Fibroblast of skin of right biceps (primary cell): Measurements from ENCODE around the gene RANBP17.
"Not testable (repeated sequence)": the region's sequence is repeated elsewhere in the genome, so short reads cannot be mapped to it uniquely, and the experiment has no call there.

Experiments
- DNase-seq: peaks from one replicate; pipeline ENCODE4 v3.0.0-alpha.2; 2013

RANBP17 gene

DNA sequence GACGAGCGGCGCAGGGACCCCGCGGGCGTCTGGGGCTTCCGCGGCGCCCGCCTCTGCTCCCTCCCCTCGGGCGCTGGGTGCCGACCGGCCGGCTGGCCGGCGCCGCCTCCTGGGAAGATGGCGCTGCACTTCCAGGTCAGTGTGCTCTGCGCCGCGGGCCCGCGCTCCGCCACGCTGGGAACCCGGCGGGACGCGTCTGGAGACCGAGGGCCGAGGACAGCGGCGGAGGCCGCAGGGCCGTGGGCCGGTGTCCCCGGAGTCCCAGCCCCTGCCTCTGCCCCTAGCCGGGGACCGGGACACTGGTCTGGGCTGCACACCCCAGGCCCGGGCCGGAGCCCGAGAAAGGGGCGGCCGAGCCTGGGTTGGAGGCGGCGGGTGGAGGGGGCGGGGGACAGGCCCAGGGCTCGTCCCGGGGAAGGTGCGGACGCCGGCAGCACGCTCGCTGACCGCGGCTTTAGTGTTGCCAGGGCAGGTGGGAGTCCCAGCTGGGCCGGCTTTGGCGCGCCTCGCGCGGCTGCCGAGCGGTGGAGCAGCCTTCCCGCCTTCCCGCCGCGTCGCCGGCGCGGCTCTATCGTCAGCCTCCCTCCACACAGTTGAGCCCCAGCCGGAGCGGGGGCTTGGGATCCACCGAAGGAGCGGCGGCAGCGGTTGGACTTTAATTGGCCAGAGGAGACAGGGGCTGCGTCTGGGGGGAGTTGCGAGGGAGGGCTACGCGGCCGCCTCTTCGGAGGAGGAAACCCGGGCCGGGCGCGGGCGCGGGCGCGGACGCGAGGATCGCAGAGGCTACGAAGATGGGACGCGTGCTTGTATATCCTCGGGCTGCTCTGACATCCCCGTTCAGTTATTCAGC is at the start of gene RANBP17:
RANBP17 (plus strand) TSS at position 102 of the 850 bp plus-strand sequence.
- peak; percentile 84 for DNase-seq

DNA sequence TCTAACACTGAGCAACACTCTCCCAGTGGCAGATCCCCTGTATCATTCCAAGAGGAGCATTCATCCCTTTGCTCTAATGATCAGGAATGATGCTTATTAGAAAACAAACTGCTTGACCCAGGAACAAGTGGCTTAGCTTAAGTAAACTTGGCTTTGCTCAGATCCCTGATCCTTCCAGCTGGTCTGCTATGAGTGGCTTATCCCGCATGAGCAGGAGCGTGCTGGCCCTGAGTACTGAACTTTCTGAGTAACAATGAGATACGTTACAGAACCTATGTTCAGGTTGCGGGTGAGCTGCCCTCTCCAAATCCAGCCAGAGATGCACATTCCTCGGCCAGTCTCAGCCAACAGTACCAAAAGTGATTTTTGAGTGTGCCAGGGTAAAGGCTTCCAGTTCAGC is 48.6 kb upstream of the RANBP17 start:
- DNase-seq: no peak

DNA sequence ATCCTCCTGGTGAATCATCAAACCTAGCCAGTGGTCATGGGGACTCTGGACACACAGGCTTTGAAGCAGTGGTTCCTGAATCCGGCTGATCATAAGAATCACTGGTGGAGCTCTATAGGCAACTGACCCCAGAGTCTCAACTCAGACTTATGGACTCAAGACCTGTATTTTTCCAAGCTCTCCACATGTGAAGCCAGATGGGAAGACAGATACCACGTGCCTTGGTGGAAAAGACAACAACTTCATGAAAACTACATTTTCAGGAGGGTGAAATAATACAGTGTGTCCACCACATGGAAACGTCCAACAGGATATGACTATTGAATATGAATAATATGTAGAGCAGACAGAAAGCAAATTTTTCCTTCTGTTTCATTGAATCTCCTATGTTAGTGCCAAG is 44.6 kb upstream of the RANBP17 start:
- DNase-seq: no peak

DNA sequence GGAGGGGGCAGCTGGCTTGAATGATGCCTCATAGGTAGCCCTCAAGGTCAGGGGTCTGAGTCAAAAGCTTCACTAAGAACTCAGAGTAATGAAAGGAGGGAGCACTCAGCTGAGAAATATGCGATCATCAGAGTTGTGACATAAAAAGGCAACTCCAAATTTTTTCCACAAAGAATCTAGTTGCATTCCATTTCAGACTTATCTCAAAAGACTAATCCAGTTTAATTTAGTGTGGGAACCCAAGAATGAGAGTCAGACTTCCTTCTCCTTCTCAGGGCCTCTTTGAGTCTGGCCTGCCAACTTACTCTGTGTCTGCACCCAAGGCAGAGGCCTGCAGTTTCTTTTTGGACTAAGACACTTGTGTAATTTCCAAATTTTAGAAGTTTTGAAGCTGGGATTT is 43.6 kb upstream of the RANBP17 start:
- peak; percentile 63 for DNase-seq

DNA sequence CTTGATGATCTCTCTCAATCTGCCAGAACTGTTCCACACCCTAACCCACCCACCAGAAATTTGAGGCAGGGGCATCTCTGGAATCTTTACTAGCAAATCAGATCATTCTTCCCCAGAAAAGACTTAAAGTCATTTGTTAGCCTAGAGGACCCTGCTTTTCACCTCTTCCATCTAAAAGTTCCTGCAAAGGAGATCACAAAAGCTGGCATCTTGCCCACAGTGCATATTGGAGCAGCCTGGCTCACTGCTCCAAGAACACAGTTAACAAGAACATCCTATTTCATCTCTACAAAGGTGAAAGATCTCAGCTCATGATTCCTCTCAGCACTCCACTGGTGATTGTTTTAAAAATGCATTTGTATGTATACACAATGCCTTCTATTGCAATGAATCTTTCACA is 42.0 kb upstream of the RANBP17 start:
- no peak for DNase-seq

DNA sequence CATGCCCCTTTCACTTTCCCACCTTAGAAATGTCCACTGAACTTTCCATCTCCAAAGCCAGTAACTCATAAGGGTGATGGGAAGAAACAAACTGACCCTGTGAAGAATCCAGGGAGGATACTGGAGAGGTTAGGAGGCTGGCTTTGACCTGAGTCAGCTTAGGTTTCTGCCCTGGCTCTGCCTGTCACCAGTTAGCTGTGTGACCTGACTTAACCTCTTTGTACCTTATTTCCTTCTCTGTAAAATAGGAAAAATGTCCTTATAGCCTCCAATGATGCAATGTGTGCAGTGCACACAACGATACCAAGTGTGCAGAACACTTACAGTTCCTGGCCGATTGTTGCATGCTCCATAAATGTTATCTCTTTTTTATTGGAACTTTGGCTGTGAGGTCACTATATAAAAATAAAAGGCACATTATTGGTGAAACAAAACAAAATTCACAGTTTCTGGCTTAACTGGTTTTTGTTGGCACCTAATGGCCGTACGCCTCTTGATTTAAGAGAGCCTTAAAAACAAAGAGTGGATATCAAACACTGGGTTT is 40.5 kb upstream of the RANBP17 start:
- DNase-seq: no peak

DNA sequence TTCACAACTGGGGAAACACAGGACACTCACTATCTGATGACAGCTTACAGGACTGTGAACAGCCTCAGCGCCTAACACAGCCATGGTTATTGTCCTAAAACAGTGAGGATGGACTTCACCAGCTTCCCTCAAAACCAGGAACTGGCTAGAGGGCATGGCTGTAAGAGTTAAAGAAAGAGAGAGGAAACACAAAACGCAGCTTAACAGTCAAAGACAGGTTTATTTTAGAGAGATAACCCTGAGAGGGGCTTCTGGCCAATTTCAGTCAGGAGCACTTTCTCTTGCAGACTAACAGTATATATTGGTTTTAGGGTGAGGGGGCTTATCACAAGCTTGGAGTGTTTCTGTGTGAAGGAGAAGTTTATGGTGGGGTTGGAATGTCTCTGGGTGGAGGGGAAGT is 35.7 kb upstream of the RANBP17 start:
- no peak for DNase-seq

DNA sequence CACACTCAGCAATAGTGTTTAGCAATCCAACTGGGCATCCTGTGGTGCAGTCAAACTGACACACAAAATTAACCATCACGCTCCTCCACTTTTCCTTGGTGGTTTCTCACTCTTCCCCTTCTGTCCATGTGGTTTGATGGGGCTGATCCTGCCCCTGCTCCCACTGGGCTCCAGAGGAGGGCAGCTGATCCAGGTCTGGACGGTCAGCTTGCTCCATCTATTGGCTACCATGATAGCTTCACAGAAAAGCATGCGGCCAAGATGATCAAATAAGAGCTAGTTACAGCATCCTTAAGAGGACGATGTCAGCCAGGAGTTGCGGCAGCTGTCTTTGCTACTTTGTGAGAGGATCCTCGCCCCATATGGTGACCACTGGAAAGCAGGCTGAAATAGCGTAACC is 29.6 kb upstream of the RANBP17 start:
- DNase-seq: no peak

DNA sequence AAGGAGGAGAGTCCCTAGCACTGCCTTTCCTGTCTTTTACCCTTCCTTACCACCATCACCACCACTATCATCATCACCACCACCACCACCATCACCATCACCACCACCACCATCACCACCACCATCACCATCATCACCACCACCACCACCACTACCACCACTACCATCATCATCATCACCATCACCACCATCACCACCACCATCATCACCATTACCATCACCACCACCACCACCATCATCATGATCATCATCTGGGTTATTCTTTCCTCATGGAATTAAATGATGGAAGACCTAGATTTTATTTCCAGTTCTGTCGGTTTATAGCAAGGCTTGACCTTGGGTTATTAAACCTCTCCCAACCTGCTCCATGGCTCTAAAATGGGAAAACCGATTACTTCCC is 27.8 kb upstream of the RANBP17 start:
- DNase-seq: not testable (repeated sequence)

DNA sequence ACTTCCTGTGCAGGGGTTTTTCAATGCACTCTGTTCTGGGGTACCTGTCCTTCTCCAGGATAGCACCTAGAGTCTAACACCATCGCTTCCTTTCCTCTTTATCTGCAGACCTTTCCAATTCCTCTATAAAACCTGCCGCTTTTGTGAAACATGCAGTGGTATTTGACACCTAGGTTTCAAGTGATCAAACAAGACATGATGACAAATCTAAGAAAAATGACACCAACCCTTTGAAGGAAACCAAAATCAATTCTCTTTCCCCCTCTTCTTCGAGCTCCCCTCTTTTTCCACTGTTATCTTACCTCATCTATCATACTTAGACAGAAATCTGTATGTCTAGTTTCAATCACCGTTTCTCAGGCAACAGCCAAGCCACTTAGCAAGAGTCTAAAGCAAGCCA is 25.6 kb upstream of the RANBP17 start:
- no peak for DNase-seq

DNA sequence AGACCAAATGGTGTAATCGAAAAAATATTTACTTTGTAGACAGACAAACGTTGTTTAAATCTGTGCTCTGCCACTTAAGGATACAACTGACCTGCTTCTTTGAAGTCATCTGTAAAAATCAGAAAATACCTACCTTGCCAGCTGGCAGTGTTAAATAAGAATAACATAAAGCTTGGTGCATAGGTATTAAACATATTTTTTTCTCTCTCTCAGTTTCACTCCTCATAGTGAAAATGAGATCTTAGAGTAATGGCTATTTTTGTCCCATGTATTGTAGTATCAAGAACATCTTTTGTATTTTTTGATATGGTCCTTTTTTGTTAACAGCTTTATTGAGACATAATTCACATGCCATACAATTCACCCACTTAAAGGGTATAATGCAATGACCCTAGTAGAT is 17.9 kb upstream of the RANBP17 start:
- no peak for DNase-seq

DNA sequence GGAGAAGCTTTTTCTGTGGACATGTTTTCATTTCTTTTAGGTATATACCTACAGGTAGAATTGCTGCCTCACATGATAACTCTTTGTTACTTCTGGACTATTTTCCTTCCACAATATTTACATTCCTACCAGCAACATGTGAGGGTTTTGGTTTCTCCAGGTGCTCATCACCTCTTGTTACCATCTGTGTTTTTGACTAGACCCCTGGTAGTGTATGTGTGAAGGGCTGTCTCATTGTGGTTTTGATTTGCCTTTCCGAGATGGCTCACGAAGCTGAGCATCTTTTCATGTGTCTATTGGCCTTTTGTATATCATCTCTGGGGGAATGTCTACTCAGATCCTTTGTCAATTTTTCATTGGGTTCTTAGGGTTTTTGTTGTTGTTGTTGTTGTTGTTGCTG is 17.2 kb upstream of the RANBP17 start:
- DNase-seq: no peak

DNA sequence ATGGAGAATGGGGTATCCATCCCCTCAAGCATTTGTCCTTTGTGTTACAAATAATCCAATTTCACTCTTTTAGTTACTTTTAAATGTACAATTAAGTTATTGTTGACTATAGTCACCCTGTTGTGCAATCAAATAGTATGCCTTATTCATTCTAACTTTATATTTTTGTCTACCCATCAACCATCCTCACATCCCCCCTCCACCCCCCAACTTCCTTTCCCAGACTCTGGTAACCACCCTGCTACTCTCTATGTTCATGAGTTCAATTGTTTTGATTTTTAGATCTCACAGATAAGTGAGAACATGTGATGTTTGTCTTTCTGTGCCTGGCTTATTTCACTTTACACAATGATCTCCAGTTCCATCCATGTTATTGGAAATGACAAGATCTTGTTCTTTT is 15.4 kb upstream of the RANBP17 start:
- DNase-seq: no peak

DNA sequence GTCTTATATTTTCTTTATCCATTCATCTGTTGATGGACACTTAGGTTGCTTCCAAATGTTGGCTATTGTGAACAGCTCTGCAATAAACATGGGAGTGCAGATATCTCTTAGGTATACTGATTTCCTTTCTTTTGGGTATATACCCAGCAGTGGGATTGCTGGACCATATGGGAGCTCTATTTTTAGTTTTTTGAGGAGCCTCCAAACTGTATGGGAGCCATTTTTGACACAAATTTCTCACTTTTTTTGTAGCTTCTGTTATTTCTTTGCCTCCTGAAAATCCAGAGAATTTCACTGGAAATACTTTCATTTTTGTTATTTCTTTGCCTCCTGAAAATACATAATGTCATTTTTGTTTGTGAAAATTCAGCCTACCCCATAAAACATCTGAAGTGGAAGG is 15.0 kb upstream of the RANBP17 start:
- no peak for DNase-seq

DNA sequence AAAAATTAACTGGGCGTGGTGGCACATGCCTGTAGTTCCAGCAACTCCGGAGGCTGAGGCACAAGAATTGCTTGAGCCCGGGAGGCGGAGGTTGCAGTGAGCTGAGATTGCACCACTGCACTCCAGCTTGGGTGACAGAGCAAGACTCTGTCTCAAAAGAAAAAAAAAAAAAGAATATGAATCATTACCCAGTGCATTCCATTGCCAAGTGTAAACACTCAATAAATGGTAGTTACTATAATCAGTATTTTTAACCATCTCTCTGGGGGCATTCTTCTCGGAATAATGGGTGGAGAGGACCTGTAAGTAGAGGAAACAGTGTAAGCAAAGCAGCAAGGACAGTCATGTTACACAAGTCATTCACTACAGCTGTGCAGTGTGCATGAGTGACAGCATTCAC is 13.8 kb upstream of the RANBP17 start:
- DNase-seq: peak; percentile 25

DNA sequence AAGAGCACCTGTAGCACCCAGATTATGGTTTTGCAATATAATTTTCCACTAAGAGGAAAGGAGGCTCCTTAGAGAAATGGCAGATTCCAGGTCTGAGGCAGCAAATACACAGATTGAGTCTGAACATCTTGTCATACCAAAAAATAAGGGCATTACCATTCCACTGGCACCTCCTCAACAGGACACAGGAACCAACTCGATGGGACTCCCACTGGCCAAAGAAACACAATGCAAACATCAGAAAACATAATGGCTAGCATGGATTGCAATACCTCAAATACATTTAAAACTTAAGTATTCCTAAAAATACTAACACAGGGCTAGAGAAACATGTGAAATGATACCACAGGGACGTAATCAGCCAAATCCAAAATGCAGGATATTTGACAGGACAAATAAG is 12.4 kb upstream of the RANBP17 start:
- DNase-seq: no peak

DNA sequence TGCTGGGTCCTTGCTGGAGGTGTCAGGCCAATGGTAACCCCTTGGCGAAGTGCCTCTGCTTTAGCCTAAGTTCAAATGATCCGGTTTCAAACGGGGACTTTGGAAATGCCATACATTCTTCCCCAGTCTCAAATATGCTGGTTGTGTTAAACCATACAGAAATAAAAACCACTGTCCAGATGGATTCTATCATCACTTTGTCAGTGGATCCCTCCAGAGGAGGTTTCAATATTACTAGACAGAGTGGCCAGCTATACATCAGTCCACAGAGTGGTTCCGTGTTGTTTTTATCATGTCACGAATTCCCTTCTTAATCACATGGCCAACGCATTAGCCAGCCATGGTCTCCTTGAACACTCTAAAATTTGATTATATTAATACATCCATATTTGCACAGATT is 7.3 kb upstream of the RANBP17 start:
- DNase-seq: peak; percentile 6

DNA sequence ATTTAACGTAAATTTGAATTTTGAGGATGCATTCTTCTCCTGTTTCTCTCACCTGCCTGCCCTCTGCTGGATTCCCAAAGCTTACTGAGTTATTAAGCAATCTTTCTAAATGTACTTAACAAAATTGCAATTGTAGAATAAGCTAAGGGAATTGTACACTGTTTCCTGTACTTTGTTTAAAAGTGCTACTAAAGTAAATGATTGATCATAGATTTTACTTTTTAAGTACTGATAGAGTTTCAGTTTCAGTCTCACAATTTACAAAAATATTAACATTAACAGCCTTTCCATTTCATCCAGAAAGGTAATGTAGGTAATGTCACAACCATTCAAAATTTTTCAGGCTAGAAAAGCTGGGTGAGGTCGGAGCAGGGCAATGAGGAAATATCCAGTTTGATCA is 4.8 kb upstream of the RANBP17 start:
- DNase-seq: no peak

DNA sequence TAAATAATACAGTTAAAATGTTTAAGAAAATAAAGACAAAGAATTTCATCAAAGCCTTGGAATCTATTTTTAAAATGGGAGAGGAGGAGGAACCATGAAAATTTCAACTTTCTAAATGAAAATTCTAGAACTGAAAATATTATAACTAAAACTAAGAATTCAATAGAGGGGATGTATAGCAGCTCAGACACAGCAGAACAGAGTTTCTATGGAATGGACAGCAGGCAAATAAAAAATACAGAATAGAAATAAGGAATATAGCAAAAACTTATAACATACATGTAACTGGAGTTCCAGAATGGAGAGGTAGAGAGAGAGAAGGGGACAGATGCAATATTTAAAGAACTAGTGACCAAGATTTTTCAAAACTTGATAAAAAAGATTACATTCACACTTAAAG is 1.4 kb upstream of the RANBP17 start:
- DNase-seq: no peak

DNA sequence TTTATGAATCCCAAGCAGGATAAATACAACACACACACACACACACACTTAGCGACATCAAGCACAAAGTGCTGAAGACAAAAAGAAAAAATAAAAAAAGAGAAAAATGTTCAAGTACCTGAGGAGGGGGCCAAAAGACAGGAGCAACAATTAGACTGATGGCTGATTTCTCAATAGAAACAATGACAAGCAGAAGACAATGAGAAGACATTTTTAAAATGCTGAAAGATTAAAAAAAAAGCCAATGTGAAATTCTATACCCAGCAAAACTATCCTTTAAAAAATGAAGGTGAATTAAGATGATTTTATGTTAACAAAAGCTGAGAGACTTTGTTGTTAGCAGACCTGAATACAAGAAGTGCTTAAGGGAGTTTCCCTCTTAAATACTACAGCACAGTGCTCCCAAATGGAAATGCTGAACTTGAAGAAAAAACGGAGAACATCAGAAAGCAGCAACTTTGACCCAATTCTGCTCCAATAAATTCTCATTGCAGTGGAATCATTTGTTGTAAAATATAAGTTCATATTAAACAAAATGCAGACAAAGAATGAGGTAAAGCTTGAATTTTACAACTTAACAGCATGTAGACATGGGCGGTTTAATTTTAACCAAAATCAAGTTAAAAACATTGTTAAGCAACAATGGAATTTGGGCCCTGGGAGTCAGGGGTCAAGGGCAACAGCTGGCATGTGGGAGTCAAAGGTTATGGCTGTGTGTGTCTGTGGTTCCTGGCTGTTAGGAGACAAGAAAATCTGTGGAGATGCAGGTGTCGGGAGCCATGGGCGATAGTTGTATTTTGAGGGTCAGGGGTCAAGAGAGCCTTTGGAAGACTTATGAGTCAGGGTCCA is 776 bp upstream of the RANBP17 start:
- no peak for DNase-seq

DNA sequence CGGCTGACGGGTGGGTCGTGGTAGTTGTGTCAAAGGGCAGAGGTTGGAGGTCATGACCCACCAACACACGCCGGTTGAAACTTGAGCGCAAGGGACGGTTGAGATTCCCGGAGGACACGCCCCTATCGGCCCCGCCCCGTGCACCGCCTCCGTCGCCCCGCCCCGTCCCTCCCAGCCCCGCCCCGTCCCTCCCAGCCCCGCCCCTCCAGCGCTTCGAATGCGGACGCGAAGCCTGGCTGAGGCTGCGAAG is 226 bp upstream of the RANBP17 start:
- DNase-seq: no peak

DNA sequence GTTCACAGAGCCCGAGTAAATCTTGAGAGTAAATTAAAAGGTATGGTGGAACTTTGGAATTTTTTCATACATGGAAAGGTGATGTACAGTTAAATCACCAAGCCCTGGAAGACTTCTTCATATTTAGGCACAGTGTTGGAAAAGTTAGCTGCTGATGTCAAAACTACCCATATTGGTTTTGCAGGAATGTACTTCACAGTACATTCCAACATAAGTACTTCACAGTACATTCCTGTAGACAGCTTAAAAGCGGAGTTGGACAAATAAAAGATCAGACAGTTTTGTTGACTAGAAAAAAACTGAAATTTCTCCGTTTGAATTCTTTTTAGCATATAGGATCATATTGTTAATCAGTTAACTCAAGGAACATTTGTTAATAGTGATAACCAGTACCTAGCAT is 1.8 kb downstream of the RANBP17 start:
- peak; percentile 79 for DNase-seq

DNA sequence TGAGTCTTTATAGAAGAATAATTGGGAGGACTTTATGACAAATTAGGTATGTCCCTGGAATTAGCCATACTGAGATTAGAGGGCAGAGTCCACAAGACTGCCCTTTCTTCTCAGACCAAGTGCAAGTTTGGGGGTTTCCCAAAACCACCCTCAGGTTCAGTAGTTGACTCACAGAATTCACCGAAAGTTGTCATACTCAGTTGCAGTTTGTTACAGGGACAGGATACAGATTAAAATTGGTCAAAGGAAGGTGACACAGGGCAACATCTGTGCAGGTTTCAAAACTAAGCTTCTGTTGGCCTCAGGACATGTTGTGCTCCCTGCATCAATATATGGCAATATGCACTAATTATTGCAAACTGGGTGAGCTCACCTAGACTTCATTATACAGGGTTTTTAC is 3.8 kb downstream of the RANBP17 start:
- DNase-seq: no peak

DNA sequence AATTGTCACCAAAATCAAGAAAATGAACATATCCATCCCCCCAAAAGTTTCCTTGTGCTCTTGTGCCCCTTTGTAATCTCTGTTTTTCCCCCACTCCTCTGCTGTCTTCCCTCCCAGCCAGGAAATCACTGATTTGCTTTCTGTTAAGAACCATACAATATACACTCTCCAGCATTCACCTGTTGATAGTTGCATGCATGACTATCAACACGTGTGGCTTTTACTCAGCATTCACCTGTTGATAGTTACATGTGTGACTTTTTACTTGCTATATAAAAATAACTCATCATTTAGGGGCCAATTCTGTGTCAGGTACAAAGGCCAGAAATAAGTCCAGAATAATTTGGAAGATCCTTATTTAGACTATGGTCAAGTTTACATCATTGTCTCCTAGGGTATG is 6.0 kb downstream of the RANBP17 start:
- DNase-seq: no peak
